Stimulated activated CD4-positive, alpha-beta T cell treated with anti-CD3 and anti-CD28 coated beads, Interleukin-12 subunit alpha, Interleukin-12 subunit beta, amount 100 ng/mL, for 48 hours (primary cell): ENCODE measurements around the gene ZNF584.

ENCODE experiments used
- DNase-seq, 3 donors: peaks; one replicate each; pipeline ENCODE4 v3.0.0-alpha.2; 2020; ENCODE audit warnings: low read depth in 2 of 3, low spot score in 1 of 3

Gene ZNF584

GRCh38 chr19:58460039-58460438, 51.6 kb downstream of the ZNF584 start:
- no peak for DNase-seq

- no peak for DNase-seq
These were observed 57.8 kb downstream of the ZNF584 start for GRCh38 chr19:58466089-58466759.

- DNase-seq: peak; percentile 95 to 99 (median 96)
These were observed 58.5 kb downstream of the ZNF584 start, which contains the start of gene ZNF324 for GRCh38 chr19:58466760-58467589. Gene ZNF324 (plus strand): TSS chr19:58467080. CDS start chr19:58469186, 2,106 bp downstream.
